Karpas-422 (cell line): ENCODE data around the gene MAP2K3. TPM values are rescaled to one million over a fixed set of nuclear protein-coding genes. Genes with fewer than 3 reads are reported as not detected.
"Not testable (repeated sequence)": the region's sequence is repeated elsewhere in the genome, so short reads cannot be mapped to it uniquely, and the experiment has no call there.

Source experiments
- DNase-seq: peaks from one replicate; pipeline ENCODE4 v3.0.0-alpha.2; 2015
- H2AFZ ChIP-seq: fragments of 200-600 bp; sonication (generic); 2 replicates; pipeline ENCODE4 v1.6.1; 2014; ENCODE audit warnings: antibody characterized with exemption, low read length, mixed read lengths
- H3K27ac ChIP-seq: fragments of 200-600 bp; sonication (generic); 2 replicates; pipeline ENCODE4 v1.5.1; 2014; ENCODE audit warnings: mild to moderate bottlenecking, low read length, moderate library complexity
- H3K27me3 ChIP-seq: fragments of 200-600 bp; sonication (generic); 2 replicates; pipeline ENCODE4 v1.6.1; 2014; ENCODE audit warnings: low read length, mixed read lengths
- H3K36me3 ChIP-seq: fragments of 200-600 bp; sonication (generic); 2 replicates; pipeline ENCODE4 v1.6.1; 2014; ENCODE audit warnings: low read length, mixed read lengths; ENCODE audit not compliant: insufficient read depth
- H3K4me1 ChIP-seq: fragments of 200-600 bp; sonication (generic); 2 replicates; pipeline ENCODE4 v1.6.1; 2014; ENCODE audit warnings: mild to moderate bottlenecking, low read length, mixed read lengths
- H3K4me2 ChIP-seq: fragments of 200-600 bp; sonication (generic); 2 replicates; pipeline ENCODE4 v1.6.1; 2014; ENCODE audit warnings: low read length, low read depth, mild to moderate bottlenecking; ENCODE audit not compliant: poor library complexity, severe bottlenecking
- H3K4me3 ChIP-seq: fragments of 200-600 bp; sonication (generic); 2 replicates; pipeline ENCODE4 v1.5.1; 2014; ENCODE audit warnings: mild to moderate bottlenecking, antibody characterized with exemption, low read length, mixed read lengths
- H3K79me2 ChIP-seq: fragments of 200-600 bp; sonication (generic); 2 replicates; pipeline ENCODE4 v1.6.1; 2014; ENCODE audit warnings: mild to moderate bottlenecking, low read length, mixed read lengths
- H3K9ac ChIP-seq: fragments of 200-600 bp; sonication (generic); 2 replicates; pipeline ENCODE4 v1.6.0; 2014; ENCODE audit warnings: low read length
- H3K9me2 ChIP-seq: fragments of 200-600 bp; sonication (generic), shearing (Covaris generic); replicated peaks from 2 replicates; pipeline ENCODE4 v1.6.0; 2014; ENCODE audit warnings: mild to moderate bottlenecking, low read length, moderate library complexity; ENCODE audit not compliant: insufficient read depth
- H3K9me3 ChIP-seq: fragments of 300-700, 200-600 bp; sonication (generic); 2 replicates; pipeline ENCODE4 v1.6.1; 2014; ENCODE audit warnings: low read length, mixed read lengths
- H4K20me1 ChIP-seq: fragments of 200-600 bp; sonication (generic); 2 replicates; pipeline ENCODE4 v1.6.1; 2014; ENCODE audit warnings: mild to moderate bottlenecking, antibody characterized with exemption, low read length, low read depth; ENCODE audit not compliant: insufficient read depth
- total RNA-seq: library from RNA; depleted of rRNA; stranded (reverse); fragments of >200 nt; shearing (Covaris generic); gene quantifications from 2 replicates; pipeline ENCODE4 v1.2.3, GENCODE V29; 2014; ENCODE audit warnings: low replicate concordance

Gene MAP2K3
- total RNA-seq, 1 experiment from 2014 or later = 49.4 TPM

GRCh38 chr17:21328778-21329177 is 44.3 kb downstream of the MAP2K3 start:
- not testable (repeated sequence) for H3K9ac ChIP-seq, H3K27me3 ChIP-seq, DNase-seq, H3K9me2 ChIP-seq, H4K20me1 ChIP-seq, H3K4me3 ChIP-seq, H3K4me2 ChIP-seq, H3K79me2 ChIP-seq, H3K9me3 ChIP-seq, H3K36me3 ChIP-seq, H2AFZ ChIP-seq
- peak overlapping the region; percentile 37; the same call in 1 of the 2 replicates for H3K27ac ChIP-seq
- H3K4me1 ChIP-seq = peaks cover 54% of the 10 kb centered on the region

GRCh38 chr17:21330436-21331160 is 46.1 kb downstream of the MAP2K3 start:
- no peak overlapping the region for H3K4me2 ChIP-seq
- no peak overlapping the region for H2AFZ ChIP-seq
- H3K79me2 ChIP-seq = no peaks in the 10 kb centered on the region
- H3K4me1 ChIP-seq = peaks cover 36% of the 10 kb centered on the region
- no peak overlapping the region for H3K27ac ChIP-seq
- DNase-seq = no peak
- H3K9me3 ChIP-seq = no peaks in the 10 kb centered on the region
- H3K9ac ChIP-seq = no peak overlapping the region
- H3K36me3 ChIP-seq = no peaks in the 10 kb centered on the region
- no peaks in the 10 kb centered on the region for H3K9me2 ChIP-seq
- no peak overlapping the region for H3K4me3 ChIP-seq
- H3K27me3 ChIP-seq = no peaks in the 10 kb centered on the region
- no peaks in the 10 kb centered on the region for H4K20me1 ChIP-seq

GRCh38 chr17:21336541-21337294 is 52.2 kb downstream of the MAP2K3 start:
- not testable (repeated sequence) for H3K9me3 ChIP-seq, H3K4me3 ChIP-seq, H3K27ac ChIP-seq, H3K27me3 ChIP-seq, H3K79me2 ChIP-seq, H3K9ac ChIP-seq, H2AFZ ChIP-seq, H3K9me2 ChIP-seq, H3K36me3 ChIP-seq, H4K20me1 ChIP-seq, H3K4me2 ChIP-seq, DNase-seq
- H3K4me1 ChIP-seq = peaks cover 12% of the 10 kb centered on the region

- H4K20me1 ChIP-seq, H3K9ac ChIP-seq, H3K4me3 ChIP-seq, H3K9me3 ChIP-seq, H3K27me3 ChIP-seq, H3K79me2 ChIP-seq, H3K9me2 ChIP-seq, H2AFZ ChIP-seq, H3K4me2 ChIP-seq, H3K27ac ChIP-seq, H3K36me3 ChIP-seq, DNase-seq: not testable (repeated sequence)
- H3K4me1 ChIP-seq = peaks cover 14% of the 10 kb centered on the region
Observed at GRCh38 chr17:21337981-21338625, 53.6 kb downstream of the MAP2K3 start.

GRCh38 chr17:21339011-21339410 is 54.5 kb downstream of the MAP2K3 start:
- H3K4me1 ChIP-seq = peaks cover 22% of the 10 kb centered on the region
- no peak overlapping the region; the same call in 1 of the 2 replicates for H3K9ac ChIP-seq
- H3K9me3 ChIP-seq = no peaks in the 10 kb centered on the region
- H3K4me2 ChIP-seq = no peak overlapping the region
- no peaks in the 10 kb centered on the region for H3K36me3 ChIP-seq
- no peaks in the 10 kb centered on the region for H3K9me2 ChIP-seq
- H3K4me3 ChIP-seq = no peak overlapping the region
- H2AFZ ChIP-seq = no peak overlapping the region
- H3K27me3 ChIP-seq = no peaks in the 10 kb centered on the region
- DNase-seq = no peak
- H3K79me2 ChIP-seq = no peaks in the 10 kb centered on the region
- no peaks in the 10 kb centered on the region for H4K20me1 ChIP-seq
- no peak overlapping the region for H3K27ac ChIP-seq

- not testable (repeated sequence) for H3K4me3 ChIP-seq, H2AFZ ChIP-seq
Observed at GRCh38 chr17:21339571-21339970, 55.1 kb downstream of the MAP2K3 start.

GRCh38 chr17:21340407-21340806 is 55.9 kb downstream of the MAP2K3 start:
- H3K36me3 ChIP-seq, H2AFZ ChIP-seq, H3K9me2 ChIP-seq, DNase-seq, H3K4me2 ChIP-seq, H3K9ac ChIP-seq, H3K9me3 ChIP-seq, H3K27ac ChIP-seq, H4K20me1 ChIP-seq, H3K79me2 ChIP-seq, H3K4me3 ChIP-seq, H3K27me3 ChIP-seq: not testable (repeated sequence)
- peaks cover 34% of the 10 kb centered on the region for H3K4me1 ChIP-seq

More at GRCh38 chr17:21339571-21339970, 55.1 kb downstream of the MAP2K3 start:
- not testable (repeated sequence) for H3K27ac ChIP-seq, H3K27me3 ChIP-seq, H3K9me3 ChIP-seq, H3K9me2 ChIP-seq, H3K9ac ChIP-seq, DNase-seq, H3K36me3 ChIP-seq, H3K79me2 ChIP-seq, H3K4me2 ChIP-seq, H4K20me1 ChIP-seq
- peaks cover 26% of the 10 kb centered on the region for H3K4me1 ChIP-seq

GRCh38 chr17:21341279-21341678 is 56.8 kb downstream of the MAP2K3 start:
- not testable (repeated sequence) for H2AFZ ChIP-seq, DNase-seq, H4K20me1 ChIP-seq, H3K4me2 ChIP-seq, H3K27me3 ChIP-seq, H3K9me3 ChIP-seq, H3K36me3 ChIP-seq, H3K4me3 ChIP-seq, H3K9me2 ChIP-seq, H3K9ac ChIP-seq, H3K27ac ChIP-seq, H3K79me2 ChIP-seq
- peaks cover 37% of the 10 kb centered on the region for H3K4me1 ChIP-seq
